Fibroblast of skin of back (primary cell): ENCODE results near the gene TSSC4.

Experiments
- DNase-seq: peaks from one replicate; pipeline ENCODE4 v3.0.0-alpha.2; 2013

Gene TSSC4

GRCh38 chr11:2387266-2387987 is 13.1 kb upstream of the TSSC4 start:
- peak; percentile 54 for DNase-seq

- no peak for DNase-seq
Observed at GRCh38 chr11:2388431-2389376, 11.8 kb upstream of the TSSC4 start.

GRCh38 chr11:2389377-2390026 is 11.0 kb upstream of the TSSC4 start:
- DNase-seq: no peak

- DNase-seq: no peak
Observed at GRCh38 chr11:2390091-2390724, 10.3 kb upstream of the TSSC4 start.

- DNase-seq: peak; percentile 92
Observed at GRCh38 chr11:2390725-2391151, 9.8 kb upstream of the TSSC4 start.

GRCh38 chr11:2391181-2391975 is 9.2 kb upstream of the TSSC4 start:
- DNase-seq: no peak

GRCh38 chr11:2392241-2392959 is 8.2 kb upstream of the TSSC4 start:
- no peak for DNase-seq

- DNase-seq: no peak
Observed at GRCh38 chr11:2393111-2393868, 7.3 kb upstream of the TSSC4 start.

GRCh38 chr11:2393941-2394817 is 6.4 kb upstream of the TSSC4 start:
- no peak for DNase-seq

GRCh38 chr11:2394818-2395105 is 5.8 kb upstream of the TSSC4 start:
- DNase-seq: no peak

GRCh38 chr11:2395211-2395730 is 5.3 kb upstream of the TSSC4 start:
- DNase-seq: no peak

- no peak for DNase-seq
Observed at GRCh38 chr11:2395856-2396255, 4.7 kb upstream of the TSSC4 start.

GRCh38 chr11:2396471-2396870 is 4.1 kb upstream of the TSSC4 start:
- DNase-seq: no peak

- no peak for DNase-seq
Observed at GRCh38 chr11:2397005-2397404, 3.5 kb upstream of the TSSC4 start.

GRCh38 chr11:2398664-2399355 is 1.7 kb upstream of the TSSC4 start:
- no peak for DNase-seq

GRCh38 chr11:2399488-2400068 is 972 bp upstream of the TSSC4 start:
- no peak for DNase-seq

GRCh38 chr11:2400762-2401435 is 349 bp downstream of the TSSC4 start:
- no peak for DNase-seq
